ENCODE measurements around the gene HOXD8.
A peak's percentile ranks its signal among the peaks of the same experiment; 100 is the strongest.

Gene HOXD8

GRCh38 chr2:176103194-176103593 is 26.3 kb upstream of the HOXD8 start:
- Histone ChIP-seq H4K8ac (ENCODE audit: low read length) (no peak overlapping the region), H3K36me3 (ENCODE audit: control insufficient read depth in 1 of 2, insufficient read depth in 2 of 2, low read depth in 1 of 2, low read length in 2 of 2) (no peaks in the 10 kb centered on the region), H3K23ac (ENCODE audit: low read length in 2 of 2) (no peak overlapping the region), H2AK5ac (ENCODE audit: low read length, severe bottlenecking) (no peak overlapping the region), H3K18ac (ENCODE audit: low read depth in 1 of 2, low read length in 2 of 2) (no peak overlapping the region), H3K4me2 (ENCODE audit: low read length, poor library complexity, severe bottlenecking) (no peak overlapping the region), H3K79me1 (replicated peaks; ENCODE audit: low read length, poor library complexity, severe bottlenecking) (no peaks in the 10 kb centered on the region), H2BK12ac (ENCODE audit: low read length in 2 of 2) (no peak overlapping the region), H3K27me3 (ENCODE audit: control insufficient read depth in 1 of 2, insufficient read depth in 1 of 2, low read length in 2 of 2) (peaks cover 91 to 93% of the 10 kb centered on the region in 2 experiments), H3K4me1 (ENCODE audit: control insufficient read depth, insufficient read depth, low read depth, low read length) (peaks cover 26% of the 10 kb centered on the region), H3K9me3 (ENCODE audit: control insufficient read depth, low read length) (no peaks in the 10 kb centered on the region), H3K4me3 (ENCODE audit: insufficient read depth in 1 of 2, low read depth in 1 of 2, low read length in 2 of 2) (no peak overlapping the region), H3K9ac (ENCODE audit: low read length) (no peak overlapping the region), H2BK120ac (ENCODE audit: low read depth, low read length) (no peak overlapping the region), H2BK5ac (ENCODE audit: low read depth, low read length, poor library complexity, severe bottlenecking) (no peak overlapping the region), H4K91ac (ENCODE audit: low read length) (no peak overlapping the region), H2BK15ac (ENCODE audit: low read depth, poor library complexity, severe bottlenecking) (no peak overlapping the region), H3K4ac (ENCODE audit: low read depth in 1 of 2, low read length in 2 of 2) (no peak overlapping the region), H3K14ac (ENCODE audit: low read length in 2 of 2) (no peak overlapping the region), H3K27ac (ENCODE audit: low read length, poor library complexity, severe bottlenecking) (no peak overlapping the region), H2AFZ (ENCODE audit: low read depth, low read length) (no peak overlapping the region)
- no peak for DNase-seq
- 29% methylated on average over 3 of the region's 7 CpGs for WGBS

GRCh38 chr2:176103742-176104315 is 25.7 kb upstream of the HOXD8 start:
- H2BK12ac ChIP-seq (ENCODE audit: low read length in 2 of 2), result no peak overlapping the region
- no peak overlapping the region for H3K9ac ChIP-seq (ENCODE audit: low read length)
- no peak overlapping the region for H3K23ac ChIP-seq (ENCODE audit: low read length in 2 of 2)
- H3K36me3 ChIP-seq (ENCODE audit: control insufficient read depth in 1 of 2, insufficient read depth in 2 of 2, low read depth in 1 of 2, low read length in 2 of 2), result no peaks in the 10 kb centered on the region
- 3% methylated on average over 9 of the region's 17 CpGs for WGBS
- H2BK120ac ChIP-seq (ENCODE audit: low read depth, low read length), result no peak overlapping the region
- peaks cover 90 to 93% of the 10 kb centered on the region in 2 experiments for H3K27me3 ChIP-seq (ENCODE audit: control insufficient read depth in 1 of 2, insufficient read depth in 1 of 2, low read length in 2 of 2)
- no peak overlapping the region for H4K91ac ChIP-seq (ENCODE audit: low read length)
- H4K8ac ChIP-seq (ENCODE audit: low read length), result no peak overlapping the region
- H2BK15ac ChIP-seq (ENCODE audit: low read depth, poor library complexity, severe bottlenecking), result no peak overlapping the region
- no peak overlapping the region for H3K18ac ChIP-seq (ENCODE audit: low read depth in 1 of 2, low read length in 2 of 2)
- H2AK5ac ChIP-seq (ENCODE audit: low read length, severe bottlenecking), result no peak overlapping the region
- DNase-seq, result no peak
- peak overlapping the region in 1 of 2 experiments; percentile 67 for H3K4me3 ChIP-seq (ENCODE audit: insufficient read depth in 1 of 2, low read depth in 1 of 2, low read length in 2 of 2)
- H3K27ac ChIP-seq (ENCODE audit: low read length, poor library complexity, severe bottlenecking), result no peak overlapping the region
- no peak overlapping the region for H3K4me2 ChIP-seq (ENCODE audit: low read length, poor library complexity, severe bottlenecking)
- no peak overlapping the region for H3K4ac ChIP-seq (ENCODE audit: low read depth in 1 of 2, low read length in 2 of 2)
- no peak overlapping the region for H3K14ac ChIP-seq (ENCODE audit: low read length in 2 of 2)
- H3K9me3 ChIP-seq (ENCODE audit: control insufficient read depth, low read length), result no peaks in the 10 kb centered on the region
- H2BK5ac ChIP-seq (ENCODE audit: low read depth, low read length, poor library complexity, severe bottlenecking), result no peak overlapping the region
- no peak overlapping the region for H2AFZ ChIP-seq (ENCODE audit: low read depth, low read length)
- H3K4me1 ChIP-seq (ENCODE audit: control insufficient read depth, insufficient read depth, low read depth, low read length), result peaks cover 26% of the 10 kb centered on the region
- no peaks in the 10 kb centered on the region for H3K79me1 ChIP-seq (replicated peaks; ENCODE audit: low read length, poor library complexity, severe bottlenecking)

GRCh38 chr2:176104316-176105077 is 25.0 kb upstream of the HOXD8 start:
- Histone ChIP-seq H2BK120ac (ENCODE audit: low read depth, low read length) (no peak overlapping the region), H3K79me1 (replicated peaks; ENCODE audit: low read length, poor library complexity, severe bottlenecking) (no peaks in the 10 kb centered on the region), H3K4me3 (ENCODE audit: insufficient read depth in 1 of 2, low read depth in 1 of 2, low read length in 2 of 2) (peak overlapping the region in 1 of 2 experiments; percentile 67), H3K27me3 (ENCODE audit: control insufficient read depth in 1 of 2, insufficient read depth in 1 of 2, low read length in 2 of 2) (peaks cover 90 to 93% of the 10 kb centered on the region in 2 experiments), H3K4me2 (ENCODE audit: low read length, poor library complexity, severe bottlenecking) (no peak overlapping the region), H2AK5ac (ENCODE audit: low read length, severe bottlenecking) (no peak overlapping the region), H4K8ac (ENCODE audit: low read length) (no peak overlapping the region), H2BK12ac (ENCODE audit: low read length in 2 of 2) (no peak overlapping the region), H3K14ac (ENCODE audit: low read length in 2 of 2) (no peak overlapping the region), H3K23ac (ENCODE audit: low read length in 2 of 2) (no peak overlapping the region), H3K18ac (ENCODE audit: low read depth in 1 of 2, low read length in 2 of 2) (no peak overlapping the region), H3K27ac (ENCODE audit: low read length, poor library complexity, severe bottlenecking) (no peak overlapping the region), H3K4ac (ENCODE audit: low read depth in 1 of 2, low read length in 2 of 2) (no peak overlapping the region), H3K9ac (ENCODE audit: low read length) (peak overlapping the region; percentile 11), H3K36me3 (ENCODE audit: control insufficient read depth in 1 of 2, insufficient read depth in 2 of 2, low read depth in 1 of 2, low read length in 2 of 2) (no peaks in the 10 kb centered on the region), H2BK15ac (ENCODE audit: low read depth, poor library complexity, severe bottlenecking) (no peak overlapping the region), H4K91ac (ENCODE audit: low read length) (no peak overlapping the region), H2AFZ (ENCODE audit: low read depth, low read length) (no peak overlapping the region), H2BK5ac (ENCODE audit: low read depth, low read length, poor library complexity, severe bottlenecking) (no peak overlapping the region), H3K9me3 (ENCODE audit: control insufficient read depth, low read length) (no peaks in the 10 kb centered on the region), H3K4me1 (ENCODE audit: control insufficient read depth, insufficient read depth, low read depth, low read length) (peaks cover 26% of the 10 kb centered on the region)
- WGBS, result under 1% methylated on average over 56 of the region's 56 CpGs
- DNase-seq, result peak; percentile 50

- Histone ChIP-seq H3K27me3 (ENCODE audit: control insufficient read depth in 1 of 2, insufficient read depth in 1 of 2, low read length in 2 of 2) (peaks cover 90 to 93% of the 10 kb centered on the region in 2 experiments), H2BK12ac (ENCODE audit: low read length in 2 of 2) (no peak overlapping the region), H3K9ac (ENCODE audit: low read length) (no peak overlapping the region), H2AK5ac (ENCODE audit: low read length, severe bottlenecking) (no peak overlapping the region), H3K23ac (ENCODE audit: low read length in 2 of 2) (peak overlapping the region in 1 of 2 experiments; percentile 26), H3K4ac (ENCODE audit: low read depth in 1 of 2, low read length in 2 of 2) (no peak overlapping the region), H3K27ac (ENCODE audit: low read length, poor library complexity, severe bottlenecking) (no peak overlapping the region), H3K14ac (ENCODE audit: low read length in 2 of 2) (no peak overlapping the region), H3K4me2 (ENCODE audit: low read length, poor library complexity, severe bottlenecking) (no peak overlapping the region), H3K18ac (ENCODE audit: low read depth in 1 of 2, low read length in 2 of 2) (no peak overlapping the region), H3K4me3 (ENCODE audit: insufficient read depth in 1 of 2, low read depth in 1 of 2, low read length in 2 of 2) (peak overlapping the region in 1 of 2 experiments; percentile 67), H4K91ac (ENCODE audit: low read length) (no peak overlapping the region), H3K79me1 (replicated peaks; ENCODE audit: low read length, poor library complexity, severe bottlenecking) (no peaks in the 10 kb centered on the region), H2AFZ (ENCODE audit: low read depth, low read length) (no peak overlapping the region), H3K9me3 (ENCODE audit: control insufficient read depth, low read length) (no peaks in the 10 kb centered on the region), H2BK15ac (ENCODE audit: low read depth, poor library complexity, severe bottlenecking) (no peak overlapping the region), H3K36me3 (ENCODE audit: control insufficient read depth in 1 of 2, insufficient read depth in 2 of 2, low read depth in 1 of 2, low read length in 2 of 2) (no peaks in the 10 kb centered on the region), H3K4me1 (ENCODE audit: control insufficient read depth, insufficient read depth, low read depth, low read length) (peaks cover 22% of the 10 kb centered on the region), H2BK120ac (ENCODE audit: low read depth, low read length) (no peak overlapping the region), H4K8ac (ENCODE audit: low read length) (no peak overlapping the region), H2BK5ac (ENCODE audit: low read depth, low read length, poor library complexity, severe bottlenecking) (no peak overlapping the region)
- WGBS, result 2% methylated on average over 25 of the region's 25 CpGs
- no peak for DNase-seq
Measured at GRCh38 chr2:176105078-176105729, 24.3 kb upstream of the HOXD8 start.

Measured in mesenchymal stem cell (in vitro differentiated cells and primary cell).